Measurements from ENCODE around the gene STX11. TPM values are rescaled to one million over a fixed set of nuclear protein-coding genes. Genes with fewer than 3 reads are reported as not detected.

Gene STX11
- total and polyA plus RNA-seq, 10 of the 15 experiments (the other 5 are each of a cell fraction or from before 2014, with no cell fraction given), result 0.66 to 38.1 (median 19.8) TPM

GRCh38 chr6:144217264-144217663 is 66.9 kb downstream of the STX11 start:
- no TSS peak for BruUV-seq (replicated peaks)
- Histone ChIP-seq H3K36me3 (ENCODE audit: control insufficient read depth in 2 of 2, insufficient read depth in 2 of 2, low read length in 1 of 2) (no peaks in the 10 kb centered on the region), H3K9me3 (replicated peaks; ENCODE audit: control insufficient read depth, insufficient read depth, low read length) (peaks cover 2% of the 10 kb centered on the region; the same call in 2 of the 3 replicates), H3K4me3 (no peak overlapping the region), H3K4me2 (ENCODE audit: control insufficient read depth, insufficient read depth) (0 out of 2 replicates have a peak overlapping the region, but pooled peaks have one; percentile 72), H2AFZ (ENCODE audit: control insufficient read depth, low read depth, low read length) (no peak overlapping the region), H3K9ac (ENCODE audit: control insufficient read depth, insufficient read depth, low read length) (no peak overlapping the region), H3K4me1 (ENCODE audit: control insufficient read depth, insufficient read depth, low read length) (peaks cover 9% of the 10 kb centered on the region), H3K27ac (ENCODE audit: control insufficient read depth, insufficient read depth) (no peak overlapping the region), H3K79me2 (ENCODE audit: control insufficient read depth, insufficient read depth, low read length) (no peaks in the 10 kb centered on the region), H3K27me3 (replicated peaks in 1 of 2; ENCODE audit: control insufficient read depth in 2 of 2, insufficient read depth in 2 of 2, low read length in 1 of 2) (no peaks in the 10 kb centered on the region), H4K20me1 (ENCODE audit: control insufficient read depth, insufficient read depth) (no peaks in the 10 kb centered on the region)
- RAD21 ChIA-PET (ENCODE audit: unreplicated experiment), result interaction anchor here (0.7 to 4.5 kb wide), 17 partner anchors 26 to 278 kb away, joined by 3 to 87 read pairs (median 4); partner anchors contain the start of genes SF3B5 and STX11
- CTCF ChIA-PET, result interaction anchor here (0.8 to 5.8 kb wide), 19 partner anchors 28 to 642 kb away, joined by 3 to 142 read pairs (median 6); no protein-coding TSS in a partner anchor
- SMC1A ChIA-PET (ENCODE audit: uncharacterized antibody, unreplicated experiment), result interaction anchor here (1.2 to 6.6 kb wide), 13 partner anchors 32 to 151 kb away, joined by 3 to 125 read pairs (median 7); partner anchors contain the start of gene STX11
- intact Hi-C loops (cut with micrococcal nuclease; ENCODE audit: unreplicated experiment), result loop anchor here (2.0 to 5.0 kb wide), 4 partner anchors 132 to 640 kb away; no protein-coding TSS in a partner anchor
- ATAC-seq (no peak), DNase-seq (ENCODE audit: low read depth, low spot score) (no peak), FAIRE-seq (no peak)
- POLR2A ChIA-PET, result interaction anchor here (0.7 to 1.6 kb wide), 9 partner anchors 49 to 153 kb away, joined by 3 to 4 read pairs (median 3); no protein-coding TSS in a partner anchor
- in situ Hi-C loops (cut with MboI), result loop anchor here (5.0 kb wide), 3 partner anchors 65 to 640 kb away; partner anchors contain the start of genes SF3B5 and STX11
- WGBS (ENCODE audit: insufficient coverage, insufficient replicate concordance, low lambda C conversion rate, missing lambda C conversion rate), result 92% methylated on average over 11 of the region's 11 CpGs
- TF ChIP-seq NKRF (conservative IDR thresholded peaks at IDR 0.05) (no peak), POLR2AphosphoS5 (IDR thresholded peaks at IDR 0.05; ENCODE audit: low read length) (no peak), ELK1 (IDR thresholded peaks at IDR 0.05; ENCODE audit: low read depth, low read length) (no peak)

All from GM12878 (cell line).